ENCODE results near the gene PRMT2. TPM values are rescaled to one million over a fixed set of nuclear protein-coding genes. Genes with fewer than 3 reads are reported as not detected.

The PRMT2 gene
- total RNA-seq, 1 experiment from 2014 or later: 53.7 TPM

GRCh38 chr21:46635324-46636180 lies at the start of gene PRMT2 (continued):
- TF ChIP-seq JUN (CRISPR knock-in tag; IDR thresholded peaks at IDR 0.05) (peak; percentile 67; the same call in 1 of the 2 replicates), MXD4 (CRISPR knock-in tag; IDR thresholded peaks at IDR 0.05; ENCODE audit: borderline replicate concordance) (no peak), E2F1 (CRISPR knock-in tag; IDR thresholded peaks at IDR 0.05) (no peak), ZNF671 (CRISPR knock-in tag; IDR thresholded peaks at IDR 0.05) (no peak), ZNF121 (CRISPR knock-in tag; IDR thresholded peaks at IDR 0.05) (no peak), GRHL2 (CRISPR knock-in tag; IDR thresholded peaks at IDR 0.05; ENCODE audit: insufficient replicate concordance, severe bottlenecking) (no peak), MLX (CRISPR knock-in tag; IDR thresholded peaks at IDR 0.05) (no peak), SP1 (CRISPR knock-in tag; conservative IDR thresholded peaks at IDR 0.05) (peak; percentile 85), FOXK1 (CRISPR knock-in tag; IDR thresholded peaks at IDR 0.05) (peak; percentile 66; the same call in 1 of the 2 replicates), AFF4 (CRISPR knock-in tag; IDR thresholded peaks at IDR 0.05; ENCODE audit: borderline replicate concordance) (no peak), STAT6 (CRISPR knock-in tag; conservative IDR thresholded peaks at IDR 0.05; ENCODE audit: low read depth) (no peak), TEAD1 (CRISPR knock-in tag; IDR thresholded peaks at IDR 0.05) (peak; percentile 39; the same call in 1 of the 2 replicates)
- TF ChIP-seq, protein P1, sequence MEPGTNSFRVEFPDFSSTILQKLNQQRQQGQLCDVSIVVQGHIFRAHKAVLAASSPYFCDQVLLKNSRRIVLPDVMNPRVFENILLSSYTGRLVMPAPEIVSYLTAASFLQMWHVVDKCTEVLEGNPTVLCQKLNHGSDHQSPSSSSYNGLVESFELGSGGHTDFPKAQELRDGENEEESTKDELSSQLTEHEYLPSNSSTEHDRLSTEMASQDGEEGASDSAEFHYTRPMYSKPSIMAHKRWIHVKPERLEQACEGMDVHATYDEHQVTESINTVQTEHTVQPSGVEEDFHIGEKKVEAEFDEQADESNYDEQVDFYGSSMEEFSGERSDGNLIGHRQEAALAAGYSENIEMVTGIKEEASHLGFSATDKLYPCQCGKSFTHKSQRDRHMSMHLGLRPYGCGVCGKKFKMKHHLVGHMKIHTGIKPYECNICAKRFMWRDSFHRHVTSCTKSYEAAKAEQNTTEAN (CRISPR knock-in tag; IDR thresholded peaks at IDR 0.05): peak; percentile 71; the same call in 1 of the 2 replicates
- TF ChIP-seq, protein P2, sequence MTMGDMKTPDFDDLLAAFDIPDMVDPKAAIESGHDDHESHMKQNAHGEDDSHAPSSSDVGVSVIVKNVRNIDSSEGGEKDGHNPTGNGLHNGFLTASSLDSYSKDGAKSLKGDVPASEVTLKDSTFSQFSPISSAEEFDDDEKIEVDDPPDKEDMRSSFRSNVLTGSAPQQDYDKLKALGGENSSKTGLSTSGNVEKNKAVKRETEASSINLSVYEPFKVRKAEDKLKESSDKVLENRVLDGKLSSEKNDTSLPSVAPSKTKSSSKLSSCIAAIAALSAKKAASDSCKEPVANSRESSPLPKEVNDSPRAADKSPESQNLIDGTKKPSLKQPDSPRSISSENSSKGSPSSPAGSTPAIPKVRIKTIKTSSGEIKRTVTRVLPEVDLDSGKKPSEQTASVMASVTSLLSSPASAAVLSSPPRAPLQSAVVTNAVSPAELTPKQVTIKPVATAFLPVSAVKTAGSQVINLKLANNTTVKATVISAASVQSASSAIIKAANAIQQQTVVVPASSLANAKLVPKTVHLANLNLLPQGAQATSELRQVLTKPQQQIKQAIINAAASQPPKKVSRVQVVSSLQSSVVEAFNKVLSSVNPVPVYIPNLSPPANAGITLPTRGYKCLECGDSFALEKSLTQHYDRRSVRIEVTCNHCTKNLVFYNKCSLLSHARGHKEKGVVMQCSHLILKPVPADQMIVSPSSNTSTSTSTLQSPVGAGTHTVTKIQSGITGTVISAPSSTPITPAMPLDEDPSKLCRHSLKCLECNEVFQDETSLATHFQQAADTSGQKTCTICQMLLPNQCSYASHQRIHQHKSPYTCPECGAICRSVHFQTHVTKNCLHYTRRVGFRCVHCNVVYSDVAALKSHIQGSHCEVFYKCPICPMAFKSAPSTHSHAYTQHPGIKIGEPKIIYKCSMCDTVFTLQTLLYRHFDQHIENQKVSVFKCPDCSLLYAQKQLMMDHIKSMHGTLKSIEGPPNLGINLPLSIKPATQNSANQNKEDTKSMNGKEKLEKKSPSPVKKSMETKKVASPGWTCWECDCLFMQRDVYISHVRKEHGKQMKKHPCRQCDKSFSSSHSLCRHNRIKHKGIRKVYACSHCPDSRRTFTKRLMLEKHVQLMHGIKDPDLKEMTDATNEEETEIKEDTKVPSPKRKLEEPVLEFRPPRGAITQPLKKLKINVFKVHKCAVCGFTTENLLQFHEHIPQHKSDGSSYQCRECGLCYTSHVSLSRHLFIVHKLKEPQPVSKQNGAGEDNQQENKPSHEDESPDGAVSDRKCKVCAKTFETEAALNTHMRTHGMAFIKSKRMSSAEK (CRISPR knock-in tag; IDR thresholded peaks at IDR 0.05; ENCODE audit: borderline replicate concordance): no peak
- TF ChIP-seq, protein P3, sequence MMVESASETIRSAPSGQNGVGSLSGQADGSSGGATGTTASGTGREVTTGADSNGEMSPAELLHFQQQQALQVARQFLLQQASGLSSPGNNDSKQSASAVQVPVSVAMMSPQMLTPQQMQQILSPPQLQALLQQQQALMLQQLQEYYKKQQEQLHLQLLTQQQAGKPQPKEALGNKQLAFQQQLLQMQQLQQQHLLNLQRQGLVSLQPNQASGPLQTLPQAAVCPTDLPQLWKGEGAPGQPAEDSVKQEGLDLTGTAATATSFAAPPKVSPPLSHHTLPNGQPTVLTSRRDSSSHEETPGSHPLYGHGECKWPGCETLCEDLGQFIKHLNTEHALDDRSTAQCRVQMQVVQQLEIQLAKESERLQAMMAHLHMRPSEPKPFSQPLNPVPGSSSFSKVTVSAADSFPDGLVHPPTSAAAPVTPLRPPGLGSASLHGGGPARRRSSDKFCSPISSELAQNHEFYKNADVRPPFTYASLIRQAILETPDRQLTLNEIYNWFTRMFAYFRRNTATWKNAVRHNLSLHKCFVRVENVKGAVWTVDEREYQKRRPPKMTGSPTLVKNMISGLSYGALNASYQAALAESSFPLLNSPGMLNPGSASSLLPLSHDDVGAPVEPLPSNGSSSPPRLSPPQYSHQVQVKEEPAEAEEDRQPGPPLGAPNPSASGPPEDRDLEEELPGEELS (CRISPR knock-in tag; IDR thresholded peaks at IDR 0.05): peak; percentile 69
